Measurements from ENCODE around the gene OTOGL.
"Not testable (repeated sequence)": the region's sequence is repeated elsewhere in the genome, so short reads cannot be mapped to it uniquely, and the experiment has no call there.

Gene OTOGL

GRCh38 chr12:80277732-80278131, 178.4 kb downstream of the OTOGL start:
- no peak for DNase-seq (ENCODE audit: low read depth)

- no peak for DNase-seq (ENCODE audit: low read depth)
Measured at GRCh38 chr12:80282226-80282625, 182.9 kb downstream of the OTOGL start.

GRCh38 chr12:80282761-80283160, 183.4 kb downstream of the OTOGL start:
- no peak for DNase-seq (ENCODE audit: low read depth)

- no peak for DNase-seq (ENCODE audit: low read depth)
Measured at GRCh38 chr12:80291108-80291754, 191.9 kb downstream of the OTOGL start.

GRCh38 chr12:80293347-80293746, 194.0 kb downstream of the OTOGL start:
- no peak for DNase-seq (ENCODE audit: low read depth)

- DNase-seq (ENCODE audit: low read depth) = no peak
Measured at GRCh38 chr12:80293759-80294158, 194.4 kb downstream of the OTOGL start.

GRCh38 chr12:80299219-80299618, 199.9 kb downstream of the OTOGL start:
- DNase-seq (ENCODE audit: low read depth) = no peak

GRCh38 chr12:80299976-80300375, 200.6 kb downstream of the OTOGL start:
- DNase-seq (ENCODE audit: low read depth) = no peak

GRCh38 chr12:80307436-80307835, 208.1 kb downstream of the OTOGL start:
- DNase-seq (ENCODE audit: low read depth) = not testable (repeated sequence)

- no peak for DNase-seq (ENCODE audit: low read depth)
Measured at GRCh38 chr12:80313209-80313608, 213.9 kb downstream of the OTOGL start.

- no peak for DNase-seq (ENCODE audit: low read depth)
Measured at GRCh38 chr12:80314741-80315140, 215.4 kb downstream of the OTOGL start.

GRCh38 chr12:80316222-80316621, 216.9 kb downstream of the OTOGL start:
- DNase-seq (ENCODE audit: low read depth) = no peak

GRCh38 chr12:80317307-80317706, 218.0 kb downstream of the OTOGL start:
- DNase-seq (ENCODE audit: low read depth) = no peak

GRCh38 chr12:80317899-80318298, 218.6 kb downstream of the OTOGL start:
- no peak for DNase-seq (ENCODE audit: low read depth)

- no peak for DNase-seq (ENCODE audit: low read depth)
Measured at GRCh38 chr12:80320121-80320678, 220.9 kb downstream of the OTOGL start.

- DNase-seq (ENCODE audit: low read depth) = no peak
Measured at GRCh38 chr12:80321653-80322052, 222.3 kb downstream of the OTOGL start.

GRCh38 chr12:80325167-80325959, 226.0 kb downstream of the OTOGL start:
- no peak for DNase-seq (ENCODE audit: low read depth)

GRCh38 chr12:80332827-80333226, 233.5 kb downstream of the OTOGL start:
- no peak for DNase-seq (ENCODE audit: low read depth)

- DNase-seq (ENCODE audit: low read depth) = no peak
Measured at GRCh38 chr12:80352474-80352873, 253.1 kb downstream of the OTOGL start.

GRCh38 chr12:80353254-80353653, 253.9 kb downstream of the OTOGL start:
- no peak for DNase-seq (ENCODE audit: low read depth)

GRCh38 chr12:80356097-80356496, 256.8 kb downstream of the OTOGL start:
- no peak for DNase-seq (ENCODE audit: low read depth)

- DNase-seq (ENCODE audit: low read depth) = no peak
Measured at GRCh38 chr12:80359703-80360102, 260.4 kb downstream of the OTOGL start.

- DNase-seq (ENCODE audit: low read depth) = no peak
Measured at GRCh38 chr12:80364056-80364455, 264.7 kb downstream of the OTOGL start.

Data from stimulated activated CD8-positive, alpha-beta memory T cell treated with anti-CD3 and anti-CD28 coated beads, Interleukin-15, amount 100 ng/mL, for 24 hours (primary cell).